ENCODE measurements around the gene FOXO6. TPM values are rescaled to one million over a fixed set of nuclear protein-coding genes. Genes with fewer than 3 reads are reported as not detected.

The FOXO6 gene
- total RNA-seq, 1 experiment from 2014 or later, result 0.47 TPM

DNA sequence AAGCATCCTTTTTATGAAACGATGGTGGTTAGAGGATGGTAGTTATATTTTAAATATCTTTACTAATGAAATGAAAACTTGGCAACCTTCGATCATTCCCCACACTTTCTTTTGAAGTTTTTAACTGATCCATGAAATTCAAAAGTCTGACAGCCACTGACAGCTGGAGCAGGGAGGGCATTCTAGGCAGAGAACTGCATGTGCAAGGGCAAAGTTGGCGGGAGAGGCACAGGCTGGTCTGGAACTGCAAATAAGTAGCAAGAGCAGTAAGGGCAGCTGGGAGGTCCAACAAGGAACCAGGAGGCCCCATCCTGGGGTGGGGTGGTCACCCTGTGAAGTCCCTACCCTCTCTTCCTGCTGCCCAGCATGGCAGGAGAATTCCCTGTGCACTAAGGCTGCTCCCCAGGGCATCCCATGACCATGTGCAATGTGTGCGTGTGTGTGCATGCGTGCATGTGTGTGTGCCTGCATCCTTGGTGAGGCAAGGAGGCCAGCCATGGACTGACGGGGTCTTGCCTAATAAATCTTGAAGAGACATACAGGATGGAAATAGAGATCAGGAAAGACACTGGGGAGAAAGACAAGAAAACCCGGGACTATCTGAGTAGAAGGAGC lies 33.1 kb upstream of the FOXO6 start:
- intact Hi-C loops (cut with micrococcal nuclease; ENCODE audit: unreplicated experiment), result no loop called here
- Mint-ChIP-seq H3K27me3 (ENCODE audit: unreplicated experiment) (no peaks in the 10 kb centered on the region), H3K27ac (ENCODE audit: unreplicated experiment) (no peak overlapping the region), H3K4me3 (ENCODE audit: low read depth, unreplicated experiment) (no peak overlapping the region), H3K9me3 (ENCODE audit: low read depth, unreplicated experiment) (peaks cover 3% of the 10 kb centered on the region), H3K4me1 (ENCODE audit: low read depth, unreplicated experiment) (peaks cover 4% of the 10 kb centered on the region), H3K36me3 (ENCODE audit: insufficient read depth, unreplicated experiment) (peaks cover 4% of the 10 kb centered on the region)
- CTCF ChIA-PET, result no interaction called here
- no peak for DNase-seq
- no peak for TF ChIP-seq CTCF (IDR thresholded peaks at IDR 0.05; ENCODE audit: unreplicated experiment)
- no TSS peak for BruUV-seq (replicated peaks)

GRCh38 chr1:41328780-41329640 lies 32.2 kb upstream of the FOXO6 start:
- H3K9me3 Mint-ChIP-seq (ENCODE audit: low read depth, unreplicated experiment), result peaks cover 4% of the 10 kb centered on the region
- no peak overlapping the region for H3K4me3 Mint-ChIP-seq (ENCODE audit: low read depth, unreplicated experiment)
- TF ChIP-seq CTCF (IDR thresholded peaks at IDR 0.05; ENCODE audit: unreplicated experiment), result no peak
- H3K27me3 Mint-ChIP-seq (ENCODE audit: unreplicated experiment), result no peaks in the 10 kb centered on the region
- BruUV-seq (replicated peaks), result no TSS peak
- peaks cover 4% of the 10 kb centered on the region for H3K36me3 Mint-ChIP-seq (ENCODE audit: insufficient read depth, unreplicated experiment)
- intact Hi-C loops (cut with micrococcal nuclease; ENCODE audit: unreplicated experiment), result no loop called here
- H3K27ac Mint-ChIP-seq (ENCODE audit: unreplicated experiment), result no peak overlapping the region
- H3K4me1 Mint-ChIP-seq (ENCODE audit: low read depth, unreplicated experiment), result peaks cover 8% of the 10 kb centered on the region
- no peak for DNase-seq
- CTCF ChIA-PET, result interaction anchor here (0.6 kb wide), 1 partner anchor 638 kb away, joined by 4 read pairs; no protein-coding TSS in a partner anchor

GRCh38 chr1:41329662-41330587 lies 31.3 kb upstream of the FOXO6 start:
- TF ChIP-seq CTCF (IDR thresholded peaks at IDR 0.05; ENCODE audit: unreplicated experiment), result no peak
- no peak for DNase-seq
- peaks cover 4% of the 10 kb centered on the region for H3K36me3 Mint-ChIP-seq (ENCODE audit: insufficient read depth, unreplicated experiment)
- H3K27ac Mint-ChIP-seq (ENCODE audit: unreplicated experiment), result no peak overlapping the region
- peaks cover 8% of the 10 kb centered on the region for H3K4me1 Mint-ChIP-seq (ENCODE audit: low read depth, unreplicated experiment)
- CTCF ChIA-PET, result no interaction called here
- no peak overlapping the region for H3K4me3 Mint-ChIP-seq (ENCODE audit: low read depth, unreplicated experiment)
- no peaks in the 10 kb centered on the region for H3K27me3 Mint-ChIP-seq (ENCODE audit: unreplicated experiment)
- BruUV-seq (replicated peaks), result no TSS peak
- intact Hi-C loops (cut with micrococcal nuclease; ENCODE audit: unreplicated experiment), result no loop called here
- peaks cover 4% of the 10 kb centered on the region for H3K9me3 Mint-ChIP-seq (ENCODE audit: low read depth, unreplicated experiment)

All from Calu3 (cell line).